ENCODE results near the gene CRACDL.

DNA sequence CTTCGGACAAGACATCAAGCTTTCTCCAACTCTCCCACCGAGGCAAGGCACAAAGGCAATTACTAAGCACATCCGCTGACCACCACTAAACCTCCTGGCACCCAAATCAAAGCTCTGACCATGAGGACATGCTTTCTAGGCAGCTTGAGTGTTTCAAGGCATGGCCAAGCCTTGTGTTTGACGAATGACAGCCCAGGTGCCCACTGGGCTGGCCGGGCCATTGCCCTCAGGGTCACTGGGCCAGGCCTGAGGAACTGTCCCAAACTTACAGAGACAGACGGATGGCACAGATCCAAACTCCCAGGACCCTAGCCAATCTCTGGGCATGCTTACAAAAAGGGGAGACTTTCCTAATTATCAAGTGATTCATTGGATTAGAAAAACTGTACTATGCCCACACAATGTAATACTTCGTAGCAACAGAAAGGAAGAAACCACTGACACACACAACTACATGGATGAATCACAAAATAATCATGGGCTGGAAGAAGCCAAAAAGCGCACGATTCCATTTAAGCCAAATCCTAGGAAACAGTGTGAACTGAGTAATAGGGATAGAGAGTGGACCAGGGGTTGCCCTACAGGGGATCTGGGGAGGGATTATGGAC lies 20.2 kb downstream of the CRACDL start:
- TF ChIP-seq, protein P1, sequence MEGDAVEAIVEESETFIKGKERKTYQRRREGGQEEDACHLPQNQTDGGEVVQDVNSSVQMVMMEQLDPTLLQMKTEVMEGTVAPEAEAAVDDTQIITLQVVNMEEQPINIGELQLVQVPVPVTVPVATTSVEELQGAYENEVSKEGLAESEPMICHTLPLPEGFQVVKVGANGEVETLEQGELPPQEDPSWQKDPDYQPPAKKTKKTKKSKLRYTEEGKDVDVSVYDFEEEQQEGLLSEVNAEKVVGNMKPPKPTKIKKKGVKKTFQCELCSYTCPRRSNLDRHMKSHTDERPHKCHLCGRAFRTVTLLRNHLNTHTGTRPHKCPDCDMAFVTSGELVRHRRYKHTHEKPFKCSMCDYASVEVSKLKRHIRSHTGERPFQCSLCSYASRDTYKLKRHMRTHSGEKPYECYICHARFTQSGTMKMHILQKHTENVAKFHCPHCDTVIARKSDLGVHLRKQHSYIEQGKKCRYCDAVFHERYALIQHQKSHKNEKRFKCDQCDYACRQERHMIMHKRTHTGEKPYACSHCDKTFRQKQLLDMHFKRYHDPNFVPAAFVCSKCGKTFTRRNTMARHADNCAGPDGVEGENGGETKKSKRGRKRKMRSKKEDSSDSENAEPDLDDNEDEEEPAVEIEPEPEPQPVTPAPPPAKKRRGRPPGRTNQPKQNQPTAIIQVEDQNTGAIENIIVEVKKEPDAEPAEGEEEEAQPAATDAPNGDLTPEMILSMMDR (IDR thresholded peaks at IDR 0.05; ENCODE audit: insufficient read depth, low read length, poor library complexity, severe bottlenecking) = no peak
- TF ChIP-seq EZH2phosphoT487 (conservative IDR thresholded peaks at IDR 0.05; ENCODE audit: low read length) = no peak
